Activated naive CD8-positive, alpha-beta T cell treated with anti-CD3 and anti-CD28 coated beads, Interleukin-2, amount 10 ng/mL, durations not matched to agents 7 days and 5 days (primary cell): Measurements from ENCODE around the gene SEPSECS. TPM values are rescaled to one million over a fixed set of nuclear protein-coding genes. Genes with fewer than 3 reads are reported as not detected.
A peak's percentile ranks its signal among the peaks of the same experiment; 100 is the strongest.

Experiments used
- ATAC-seq: fragments of 150-1000 bp; cut with Tn5 transposase; one replicate; pipeline ENCODE4 v1.10.0; 2021; ENCODE audit warnings: low read depth, moderate library complexity
- POLR2A ChIA-PET: fragments of 350-600 bp; sonication (Branson Sonifier 250); formaldehyde crosslinking; loops from one replicate; lab custom pipeline; 2021; ENCODE audit warnings: antibody characterized with exemption; lab: Charles Lee
- DNase-seq: peaks from one replicate; pipeline ENCODE4 v3.0.0; 2021
- H3K27ac Mint-ChIP-seq: one replicate; pipeline ENCODE4 v1.8.0; 2022; ENCODE audit warnings: mild to moderate bottlenecking, mixed read lengths
- H3K27me3 Mint-ChIP-seq: one replicate; pipeline ENCODE4 v1.8.0; 2022; ENCODE audit warnings: mild to moderate bottlenecking, moderate library complexity, mixed read lengths
- H3K36me3 Mint-ChIP-seq: one replicate; pipeline ENCODE4 v1.8.0; 2021; ENCODE audit warnings: mild to moderate bottlenecking, mixed read lengths
- H3K4me1 Mint-ChIP-seq: one replicate; pipeline ENCODE4 v1.8.0; 2021; ENCODE audit warnings: mixed read lengths
- H3K4me3 Mint-ChIP-seq: one replicate; pipeline ENCODE4 v1.8.0; 2022; ENCODE audit warnings: mild to moderate bottlenecking, moderate library complexity, mixed read lengths
- H3K9me3 Mint-ChIP-seq: one replicate; pipeline ENCODE4 v1.8.0; 2021; ENCODE audit warnings: mixed read lengths
- total RNA-seq, 2 experiments: library from RNA; stranded (reverse); gene quantifications; one replicate each; pipeline ENCODE4 v1.2.3, GENCODE V29; 2021

The SEPSECS gene
- 10 to 100 TPM; 15.1 to 15.5 TPM for total RNA-seq

DNA sequence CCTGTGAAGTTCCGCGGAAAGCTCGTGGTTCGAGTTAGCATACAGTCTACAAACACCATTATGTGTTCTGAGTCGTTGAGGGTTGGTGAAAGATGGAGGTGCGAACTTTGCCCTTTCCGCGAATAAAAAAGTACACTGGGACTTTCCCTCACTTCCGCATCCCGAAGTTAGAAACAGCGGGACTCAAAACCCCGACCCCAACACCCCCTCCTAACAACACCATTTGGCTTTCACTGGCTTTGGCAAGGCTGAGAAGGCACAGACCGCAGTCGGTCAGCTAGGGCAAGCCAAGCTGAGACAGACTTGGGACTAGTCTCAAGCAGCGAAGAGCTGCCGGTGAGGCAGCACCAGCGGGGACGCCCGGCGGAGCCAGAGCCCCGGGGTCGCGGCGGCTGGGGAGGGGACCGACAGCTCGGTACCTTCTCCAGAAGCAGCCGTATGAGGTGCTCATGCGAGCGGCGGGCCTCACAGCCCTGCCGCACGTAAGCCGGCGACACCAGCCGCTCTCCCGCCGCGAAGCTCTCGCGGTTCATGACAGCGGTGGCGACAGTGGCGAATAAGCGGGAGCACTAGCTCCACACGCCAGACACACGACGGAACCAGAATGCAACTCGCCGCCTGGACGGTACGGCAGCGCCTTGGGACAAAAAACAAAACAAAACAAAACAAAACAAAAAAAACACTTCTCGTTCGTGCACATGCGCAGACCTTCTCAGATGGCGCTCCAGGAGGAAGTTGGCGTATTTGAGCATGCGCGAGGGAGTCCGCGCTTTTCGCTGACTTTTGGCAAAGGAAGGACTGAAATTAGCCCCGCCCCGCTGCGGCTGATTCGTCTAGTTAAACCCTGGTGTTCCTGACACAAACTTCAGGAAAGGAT, at the start of gene SEPSECS:
TSS of gene SEPSECS (minus strand) at position 613 of the 877 bp plus-strand sequence. CDS start at position 533, 80 bp downstream.
- POLR2A ChIA-PET = interaction anchor here (0.7 to 4.0 kb wide), 10 partner anchors 13 to 576 kb away, joined by 3 to 58 read pairs (median 4); partner anchors contain the start of genes ANAPC4, DHX15, PI4K2B and ZCCHC4
- ATAC-seq (peak; percentile 87), DNase-seq (peak; percentile 87)
- H3K9me3 Mint-ChIP-seq = no peaks in the 10 kb centered on the region
- H3K4me3 Mint-ChIP-seq = peak within 1 kb of the TSS; percentile 95
- H3K27me3 Mint-ChIP-seq = no peaks in the 10 kb centered on the region
- H3K4me1 Mint-ChIP-seq = peaks cover 22% of the 10 kb centered on the region
- H3K36me3 Mint-ChIP-seq = peaks cover 18% of the 10 kb centered on the region
- H3K27ac Mint-ChIP-seq = peak within 1 kb of the TSS; percentile 93

DNA sequence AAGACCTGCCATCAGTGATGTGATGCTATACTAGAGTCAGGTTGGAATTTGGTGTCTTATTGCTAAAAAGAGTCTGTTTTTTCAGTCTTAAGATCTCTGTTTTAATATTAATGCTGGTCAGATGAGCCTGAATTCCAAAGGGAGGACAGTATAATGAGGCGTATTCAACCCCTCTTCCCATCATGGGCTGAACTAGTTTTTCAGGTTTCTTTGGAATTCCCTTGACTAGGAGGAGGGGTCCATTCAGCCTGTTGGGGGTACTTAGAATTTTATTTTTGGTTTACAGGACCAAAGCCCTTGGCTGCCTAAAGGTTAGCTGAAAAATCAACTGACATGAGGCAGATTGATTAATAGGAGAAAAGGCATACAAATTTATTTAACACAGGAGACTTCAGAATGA, 49.5 kb upstream of the SEPSECS start:
- Mint-ChIP-seq H3K36me3 (peaks cover 2% of the 10 kb centered on the region), H3K9me3 (peaks cover 5% of the 10 kb centered on the region), H3K27ac (no peak overlapping the region), H3K4me3 (no peak overlapping the region), H3K27me3 (no peaks in the 10 kb centered on the region), H3K4me1 (peaks cover 3% of the 10 kb centered on the region)
- POLR2A ChIA-PET = no interaction called here
- no peak for ATAC-seq
- DNase-seq = no peak

DNA sequence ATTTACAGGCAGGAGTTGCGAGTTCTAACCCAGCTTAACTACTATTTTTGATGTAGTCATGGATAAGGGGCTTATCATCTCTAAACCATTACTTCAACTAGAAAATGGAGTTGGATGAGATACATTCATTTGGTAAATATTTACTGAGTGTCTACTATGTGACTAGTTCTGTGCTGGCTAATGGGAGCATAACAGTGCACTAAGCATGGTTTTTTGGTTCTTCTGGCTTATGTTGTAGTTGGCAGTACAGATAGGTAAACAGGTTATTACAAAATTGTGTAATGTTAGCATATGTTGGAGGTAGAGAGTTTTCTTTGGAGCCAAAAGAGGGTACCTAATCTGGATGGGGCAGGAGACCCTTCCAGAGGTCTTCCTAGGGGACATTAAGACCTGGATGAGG, 47.7 kb upstream of the SEPSECS start:
- peaks cover under 1% of the 10 kb centered on the region for H3K36me3 Mint-ChIP-seq
- H3K27me3 Mint-ChIP-seq = no peaks in the 10 kb centered on the region
- no peak overlapping the region for H3K4me3 Mint-ChIP-seq
- H3K4me1 Mint-ChIP-seq = no peaks in the 10 kb centered on the region
- POLR2A ChIA-PET = no interaction called here
- DNase-seq (no peak), ATAC-seq (no peak)
- H3K27ac Mint-ChIP-seq = no peak overlapping the region
- H3K9me3 Mint-ChIP-seq = peaks cover 4% of the 10 kb centered on the region

DNA sequence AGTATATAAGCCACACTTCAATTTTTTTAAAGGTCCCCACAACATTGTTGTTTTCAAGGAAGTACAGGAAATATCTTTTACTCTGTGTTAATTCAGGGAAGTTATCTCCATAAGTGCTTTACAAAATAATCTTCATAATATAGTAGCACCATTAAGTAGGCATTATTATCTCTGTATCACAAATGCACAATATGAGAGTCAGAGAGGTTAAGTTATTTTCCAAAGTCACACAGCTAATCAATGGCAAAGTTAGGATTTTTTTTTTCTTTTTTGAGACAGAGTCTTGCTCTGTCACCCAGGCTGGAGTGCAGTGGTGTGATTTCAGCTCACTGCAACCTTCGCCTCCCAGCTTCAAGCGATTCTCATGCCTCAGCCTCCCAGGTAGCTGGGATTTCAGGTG, 38.5 kb upstream of the SEPSECS start:
- POLR2A ChIA-PET = no interaction called here
- ATAC-seq = no peak
- Mint-ChIP-seq H3K9me3 (peaks cover 6% of the 10 kb centered on the region), H3K27ac (no peak overlapping the region), H3K4me1 (peaks cover 5% of the 10 kb centered on the region), H3K27me3 (no peaks in the 10 kb centered on the region), H3K4me3 (no peak overlapping the region), H3K36me3 (peaks cover 25% of the 10 kb centered on the region)
- DNase-seq = no peak

DNA sequence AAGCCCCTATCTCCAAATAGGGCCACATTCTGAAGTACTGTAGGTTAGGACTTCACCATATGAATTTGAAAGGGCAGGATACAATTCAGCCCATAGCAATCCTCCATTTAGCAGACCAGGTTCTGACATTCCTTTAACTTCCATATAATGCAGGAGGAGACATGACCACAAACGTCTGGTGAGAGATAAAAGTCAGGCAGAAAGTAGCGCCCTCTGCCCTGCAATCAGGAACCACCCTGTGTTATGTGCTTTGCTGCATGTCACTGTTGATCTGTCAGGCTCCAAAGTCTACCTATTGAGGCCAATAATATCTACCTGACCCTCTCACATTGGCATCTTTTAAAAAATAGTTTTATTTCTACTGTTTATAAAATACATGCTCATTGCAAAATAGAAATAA, 30.2 kb upstream of the SEPSECS start:
- no peak overlapping the region for H3K4me3 Mint-ChIP-seq
- peaks cover 3% of the 10 kb centered on the region for H3K36me3 Mint-ChIP-seq
- H3K4me1 Mint-ChIP-seq = peaks cover 5% of the 10 kb centered on the region
- H3K27ac Mint-ChIP-seq = no peak overlapping the region
- ATAC-seq (no peak), DNase-seq (no peak)
- no peaks in the 10 kb centered on the region for H3K27me3 Mint-ChIP-seq
- no peaks in the 10 kb centered on the region for H3K9me3 Mint-ChIP-seq
- POLR2A ChIA-PET = no interaction called here

DNA sequence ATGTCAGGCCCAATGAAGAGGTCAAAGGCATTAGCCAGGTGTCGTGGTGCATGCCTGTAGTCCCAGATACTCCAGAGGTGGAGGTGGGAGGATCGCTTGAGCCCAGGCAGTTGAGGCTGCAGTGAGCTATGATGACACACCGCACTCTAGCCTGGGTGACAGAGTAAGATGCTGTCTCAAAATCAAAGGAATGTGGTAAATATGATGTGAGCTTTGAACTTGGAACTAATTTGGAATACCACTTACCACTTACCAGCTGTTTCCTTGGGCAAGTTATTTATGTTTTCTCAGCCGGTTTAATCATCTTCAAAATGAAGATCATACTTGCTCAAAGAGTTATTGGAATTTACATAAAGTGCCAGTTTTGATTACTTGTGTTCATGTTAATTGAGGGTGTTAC, 23.8 kb upstream of the SEPSECS start:
- POLR2A ChIA-PET = interaction anchor here (0.7 kb wide), 1 partner anchor 148 kb away, joined by 3 read pairs; no protein-coding TSS in a partner anchor
- peaks cover 1% of the 10 kb centered on the region for H3K36me3 Mint-ChIP-seq

DNA sequence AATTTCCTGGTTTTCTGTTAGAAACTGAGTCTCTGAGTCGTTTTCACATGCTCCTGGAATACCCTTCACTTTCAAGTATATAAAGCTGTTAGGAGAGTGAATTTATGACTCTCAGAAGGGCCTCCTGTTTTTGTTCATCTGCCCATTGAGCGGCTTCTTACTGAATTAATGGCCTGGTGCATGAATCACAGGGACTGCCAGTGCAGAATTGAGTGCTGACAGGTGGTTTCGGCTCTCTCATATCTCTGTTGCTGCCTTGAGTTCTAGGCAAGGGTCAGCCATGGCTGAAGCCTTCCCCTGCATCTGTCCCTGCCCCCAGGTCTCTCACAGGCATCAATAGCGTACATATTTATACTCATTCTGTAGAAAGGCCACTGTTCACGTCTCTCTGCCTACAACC, 22.7 kb upstream of the SEPSECS start:
- Mint-ChIP-seq H3K4me3 (no peak overlapping the region), H3K4me1 (peaks cover 14% of the 10 kb centered on the region), H3K27ac (no peak overlapping the region), H3K27me3 (no peaks in the 10 kb centered on the region), H3K36me3 (peaks cover 1% of the 10 kb centered on the region), H3K9me3 (no peaks in the 10 kb centered on the region)
- POLR2A ChIA-PET = no interaction called here
- no peak for DNase-seq
- no peak for ATAC-seq

More for the DNA sequence above, 23.8 kb upstream of the SEPSECS start:
- H3K4me3 Mint-ChIP-seq = no peak overlapping the region
- ATAC-seq = no peak
- no peak for DNase-seq
- no peaks in the 10 kb centered on the region for H3K9me3 Mint-ChIP-seq
- peaks cover 4% of the 10 kb centered on the region for H3K4me1 Mint-ChIP-seq
- H3K27ac Mint-ChIP-seq = no peak overlapping the region
- H3K27me3 Mint-ChIP-seq = no peaks in the 10 kb centered on the region

DNA sequence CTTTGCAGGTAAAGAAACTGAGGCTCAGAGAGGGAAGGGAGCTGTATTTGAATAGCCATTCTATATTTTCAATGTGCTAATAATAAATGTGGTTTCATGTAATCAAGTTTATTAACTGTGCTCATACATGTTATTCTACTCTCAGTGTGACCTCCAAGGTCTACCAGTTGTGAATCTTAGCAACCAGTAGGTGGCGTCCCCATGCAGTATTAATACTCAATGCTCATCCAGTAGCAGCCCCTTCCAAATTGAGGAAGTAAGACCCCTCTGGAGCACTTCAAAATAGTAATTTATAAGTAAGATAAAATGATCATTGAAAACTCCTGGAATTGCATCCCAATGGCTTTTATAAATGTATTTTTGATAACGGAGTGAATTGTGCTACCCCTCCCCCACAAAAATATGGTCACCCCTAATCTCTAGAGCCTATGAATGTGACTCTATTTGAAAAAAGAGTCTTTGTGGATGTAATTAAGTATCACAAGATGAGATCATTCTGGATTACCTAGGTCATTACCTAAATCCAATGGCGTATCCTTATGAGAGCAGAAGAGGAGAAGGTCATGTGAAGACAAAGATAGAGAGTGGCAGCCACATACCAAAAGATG, 20.4 kb upstream of the SEPSECS start:
- peak; percentile 68 for ATAC-seq
- H3K27ac Mint-ChIP-seq = no peak overlapping the region
- no peak for DNase-seq
- peaks cover 1% of the 10 kb centered on the region for H3K36me3 Mint-ChIP-seq
- no peaks in the 10 kb centered on the region for H3K9me3 Mint-ChIP-seq
- H3K4me3 Mint-ChIP-seq = no peak overlapping the region
- H3K27me3 Mint-ChIP-seq = no peaks in the 10 kb centered on the region
- POLR2A ChIA-PET = interaction anchor here (0.7 kb wide), 1 partner anchor 218 kb away, joined by 6 read pairs; no protein-coding TSS in a partner anchor
- peaks cover 14% of the 10 kb centered on the region for H3K4me1 Mint-ChIP-seq

DNA sequence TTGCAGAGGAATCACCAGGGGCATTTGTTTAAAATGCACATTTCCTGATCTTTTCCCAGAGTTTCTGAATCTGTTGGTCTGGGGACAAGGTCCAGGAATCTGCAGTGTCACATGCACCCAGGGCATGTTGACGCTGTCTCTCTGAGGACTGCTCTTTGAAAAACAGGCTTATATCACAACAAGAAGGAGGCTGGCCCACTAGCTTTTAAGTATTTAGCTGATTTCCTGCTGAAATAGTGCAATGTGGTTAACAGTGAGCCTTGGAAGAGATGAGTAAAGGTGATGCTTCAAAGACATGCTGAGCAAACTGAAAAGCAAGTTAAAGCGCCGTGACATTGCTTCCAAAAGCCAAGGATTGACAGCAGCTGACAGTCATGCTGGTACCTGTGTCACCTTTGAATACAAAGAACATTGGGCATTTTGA, 18.6 kb upstream of the SEPSECS start:
- POLR2A ChIA-PET = no interaction called here
- H3K27ac Mint-ChIP-seq = no peak overlapping the region
- no peak overlapping the region for H3K4me3 Mint-ChIP-seq
- H3K27me3 Mint-ChIP-seq = no peaks in the 10 kb centered on the region
- H3K4me1 Mint-ChIP-seq = peaks cover 14% of the 10 kb centered on the region
- peaks cover 1% of the 10 kb centered on the region for H3K36me3 Mint-ChIP-seq
- ATAC-seq (peak; percentile 76), DNase-seq (no peak)
- H3K9me3 Mint-ChIP-seq = no peaks in the 10 kb centered on the region

DNA sequence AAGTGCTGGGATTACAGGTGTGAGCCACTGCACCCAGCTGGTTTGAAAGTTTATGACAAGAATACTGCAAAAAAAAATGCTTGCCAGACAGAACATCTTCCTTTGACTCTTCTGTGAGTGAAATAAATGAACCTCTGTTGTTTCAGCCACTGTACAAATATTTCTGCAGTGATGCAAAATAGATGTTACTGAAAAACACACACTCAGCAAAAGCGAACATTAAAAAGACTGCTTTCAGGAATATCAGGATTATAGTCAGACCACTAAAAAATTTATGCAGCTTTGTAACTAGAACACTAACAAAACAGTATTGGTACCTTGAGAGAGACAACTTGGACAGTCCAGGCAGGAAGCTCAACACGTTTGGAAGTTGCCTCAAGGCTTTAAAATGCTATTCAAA, 16.9 kb upstream of the SEPSECS start:
- no peaks in the 10 kb centered on the region for H3K27me3 Mint-ChIP-seq
- POLR2A ChIA-PET = interaction anchor here (1.0 to 1.3 kb wide), 2 partner anchors 17 to 56 kb away, joined by 3 read pairs; partner anchors contain the start of gene SEPSECS
- H3K9me3 Mint-ChIP-seq = no peaks in the 10 kb centered on the region
- H3K4me3 Mint-ChIP-seq = no peak overlapping the region
- H3K4me1 Mint-ChIP-seq = peaks cover 13% of the 10 kb centered on the region
- H3K27ac Mint-ChIP-seq = no peak overlapping the region
- ATAC-seq = no peak
- no peak for DNase-seq
- H3K36me3 Mint-ChIP-seq = peaks cover 6% of the 10 kb centered on the region

DNA sequence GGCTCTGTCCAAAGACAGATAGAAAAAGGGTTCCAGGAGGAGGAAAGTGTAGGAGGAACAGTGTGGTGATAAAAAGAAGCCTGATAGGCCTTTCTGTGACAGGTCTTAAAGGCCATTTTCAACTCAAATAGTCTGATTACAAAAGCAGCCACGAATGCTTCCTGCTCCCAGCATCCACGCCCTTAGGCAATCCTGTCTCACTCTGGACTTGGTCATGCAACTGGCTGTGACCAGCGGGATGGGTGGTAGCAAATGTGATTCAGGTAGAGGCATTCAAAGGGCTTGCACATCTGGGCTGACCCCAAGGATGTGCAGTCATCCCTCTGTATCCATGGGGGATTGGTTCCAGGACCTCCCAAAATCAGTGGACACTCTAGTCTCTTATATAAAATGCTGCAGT, 14.4 kb upstream of the SEPSECS start:
- POLR2A ChIA-PET = no interaction called here
- Mint-ChIP-seq H3K4me3 (no peak overlapping the region), H3K36me3 (peaks cover 23% of the 10 kb centered on the region)

DNA sequence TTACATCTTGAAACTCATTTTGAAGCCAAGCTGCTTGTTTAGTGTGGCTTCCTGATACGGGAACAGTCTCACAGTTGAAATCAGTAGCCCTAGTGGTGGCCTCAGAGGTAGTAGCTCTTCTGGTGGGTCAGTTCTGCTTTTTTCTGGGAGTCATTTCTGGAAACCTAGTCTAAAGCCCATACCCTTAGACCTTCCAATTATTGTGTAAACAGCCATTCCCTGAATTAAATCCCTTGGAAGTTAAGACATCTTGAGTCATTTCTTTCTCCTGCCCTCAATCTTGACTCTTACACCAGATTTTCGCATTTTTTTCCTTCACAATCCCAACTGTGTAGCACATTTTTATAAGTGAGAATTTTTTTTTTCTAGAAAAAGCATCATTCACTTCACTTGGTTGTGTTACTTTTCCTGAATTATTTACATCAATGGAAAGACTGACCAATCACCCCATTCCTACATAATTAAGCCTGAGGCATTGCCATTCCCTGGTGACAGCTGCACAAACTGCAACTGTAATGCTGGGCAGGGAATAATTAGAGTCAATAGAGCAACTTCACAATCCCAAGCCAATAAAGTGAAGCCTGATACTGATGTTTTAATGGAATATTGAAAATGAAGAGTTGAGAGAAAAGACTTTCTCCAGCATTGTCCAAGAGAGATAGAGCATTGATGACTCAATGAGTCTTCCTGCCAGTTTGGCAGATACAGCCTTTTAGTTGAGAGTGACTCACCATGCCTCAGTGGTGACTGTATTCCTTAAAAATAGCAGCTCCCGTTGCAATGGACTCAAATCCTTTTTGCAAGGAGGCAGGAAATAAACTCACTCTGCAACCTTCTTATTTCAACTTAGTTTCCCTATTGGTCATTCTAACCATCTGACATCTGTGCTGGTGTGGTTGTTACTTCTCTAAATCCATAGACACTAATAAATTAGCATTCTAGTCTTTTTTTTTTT, 13.0 kb upstream of the SEPSECS start:
- DNase-seq (no peak), ATAC-seq (no peak)
- no peaks in the 10 kb centered on the region for H3K27me3 Mint-ChIP-seq
- H3K4me3 Mint-ChIP-seq = no peak overlapping the region
- peaks cover 1% of the 10 kb centered on the region for H3K9me3 Mint-ChIP-seq
- H3K4me1 Mint-ChIP-seq = peaks cover 3% of the 10 kb centered on the region
- POLR2A ChIA-PET = interaction anchor here (0.9 kb wide), 1 partner anchor 13 kb away, joined by 3 read pairs; the partner anchor contains the start of gene SEPSECS
- H3K36me3 Mint-ChIP-seq = peaks cover 26% of the 10 kb centered on the region
- H3K27ac Mint-ChIP-seq = no peak overlapping the region

More for the DNA sequence above, 14.4 kb upstream of the SEPSECS start:
- H3K27ac Mint-ChIP-seq = no peak overlapping the region
- no peak for ATAC-seq
- no peaks in the 10 kb centered on the region for H3K27me3 Mint-ChIP-seq
- H3K9me3 Mint-ChIP-seq = peaks cover 1% of the 10 kb centered on the region
- DNase-seq = no peak
- peaks cover 14% of the 10 kb centered on the region for H3K4me1 Mint-ChIP-seq
